GM12872 (cell line): Measurements from ENCODE around the gene NKX6-2.

Experiments
- CTCF ChIP-seq: IDR thresholded peaks from 3 replicates; pipeline ENCODE4 v1.5.1; 2011; ENCODE audit warnings: low read depth, mild to moderate bottlenecking, low read length, moderate library complexity; ENCODE audit not compliant: insufficient read depth

The NKX6-2 gene

DNA sequence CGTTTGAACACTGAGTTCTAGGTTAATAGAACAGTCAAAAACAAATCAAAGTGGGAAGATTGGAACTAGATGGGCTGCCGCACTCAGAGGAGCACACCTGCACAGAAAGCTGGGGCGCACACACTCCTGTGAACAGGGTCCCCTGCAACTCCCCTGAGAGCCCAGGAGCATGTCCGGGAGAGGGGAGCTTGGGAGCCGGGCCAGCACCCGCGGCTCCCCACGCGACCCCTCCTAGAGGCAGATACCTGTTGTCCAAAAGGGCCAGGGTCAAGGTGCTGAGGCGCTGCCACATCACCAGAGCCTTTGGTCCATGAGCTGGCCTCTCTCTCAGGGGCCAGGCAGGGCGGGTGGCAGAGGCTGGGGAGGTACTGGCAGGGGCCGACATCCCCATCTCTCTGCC lies 5.6 kb downstream of the NKX6-2 start:
- no peak for TF ChIP-seq CTCF

- TF ChIP-seq CTCF, result no peak
Measured at GRCh38 chr10:132779549-132780294, 6.2 kb downstream of the NKX6-2 start.

DNA sequence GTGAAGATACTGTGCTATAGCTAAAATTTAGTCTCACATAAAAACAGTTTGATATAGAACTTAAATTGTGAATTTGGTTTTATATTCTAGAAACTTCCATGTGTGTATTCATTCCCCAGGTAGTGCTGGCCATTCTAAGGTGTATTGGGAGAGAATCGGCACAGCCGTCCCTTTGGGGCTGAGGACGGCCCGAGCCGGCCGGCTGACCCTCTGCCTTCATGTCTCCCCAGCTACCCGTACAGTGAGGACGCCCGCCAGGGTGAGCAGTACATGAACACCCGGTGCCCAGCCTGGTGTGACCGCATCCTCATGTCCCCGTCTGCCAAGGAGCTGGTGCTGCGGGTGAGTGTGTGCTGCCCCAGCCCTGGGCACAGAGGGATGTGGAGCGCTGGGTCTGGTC lies 8.5 kb downstream of the NKX6-2 start:
- no peak for TF ChIP-seq CTCF

- no peak for TF ChIP-seq CTCF
Measured at GRCh38 chr10:132776821-132777220, 9.1 kb downstream of the NKX6-2 start.

- TF ChIP-seq CTCF, result no peak
Measured at GRCh38 chr10:132776186-132776585, 9.8 kb downstream of the NKX6-2 start.

- TF ChIP-seq CTCF, result no peak
Measured at GRCh38 chr10:132774902-132775863, 10.8 kb downstream of the NKX6-2 start.

- TF ChIP-seq CTCF, result no peak
Measured at GRCh38 chr10:132774181-132774901, 11.6 kb downstream of the NKX6-2 start.
